Left renal pelvis (tissue), 4 donors: ENCODE measurements around the gene ITGBL1. TPM values are rescaled to one million over a fixed set of nuclear protein-coding genes. Genes with fewer than 3 reads are reported as not detected.

ENCODE experiments used
- DNase-seq, 4 donors: peaks; one replicate each; pipeline ENCODE4 v3.0.0-alpha.2; 2013; ENCODE audit warnings: low read depth in 4 of 4, low spot score in 3 of 4
- polyA plus RNA-seq, 4 donors: library from polyadenylated mRNA; unstranded; fragments of 120-200 nt; gene quantifications; one replicate each; pipeline ENCODE4 v1.2.1, GENCODE V29; 2013; ENCODE audit not compliant: insufficient read length in 4 of 4

The ITGBL1 gene
- polyA plus RNA-seq, 4 donors: 0.73 to 14.9 (median 1.4) TPM

DNA sequence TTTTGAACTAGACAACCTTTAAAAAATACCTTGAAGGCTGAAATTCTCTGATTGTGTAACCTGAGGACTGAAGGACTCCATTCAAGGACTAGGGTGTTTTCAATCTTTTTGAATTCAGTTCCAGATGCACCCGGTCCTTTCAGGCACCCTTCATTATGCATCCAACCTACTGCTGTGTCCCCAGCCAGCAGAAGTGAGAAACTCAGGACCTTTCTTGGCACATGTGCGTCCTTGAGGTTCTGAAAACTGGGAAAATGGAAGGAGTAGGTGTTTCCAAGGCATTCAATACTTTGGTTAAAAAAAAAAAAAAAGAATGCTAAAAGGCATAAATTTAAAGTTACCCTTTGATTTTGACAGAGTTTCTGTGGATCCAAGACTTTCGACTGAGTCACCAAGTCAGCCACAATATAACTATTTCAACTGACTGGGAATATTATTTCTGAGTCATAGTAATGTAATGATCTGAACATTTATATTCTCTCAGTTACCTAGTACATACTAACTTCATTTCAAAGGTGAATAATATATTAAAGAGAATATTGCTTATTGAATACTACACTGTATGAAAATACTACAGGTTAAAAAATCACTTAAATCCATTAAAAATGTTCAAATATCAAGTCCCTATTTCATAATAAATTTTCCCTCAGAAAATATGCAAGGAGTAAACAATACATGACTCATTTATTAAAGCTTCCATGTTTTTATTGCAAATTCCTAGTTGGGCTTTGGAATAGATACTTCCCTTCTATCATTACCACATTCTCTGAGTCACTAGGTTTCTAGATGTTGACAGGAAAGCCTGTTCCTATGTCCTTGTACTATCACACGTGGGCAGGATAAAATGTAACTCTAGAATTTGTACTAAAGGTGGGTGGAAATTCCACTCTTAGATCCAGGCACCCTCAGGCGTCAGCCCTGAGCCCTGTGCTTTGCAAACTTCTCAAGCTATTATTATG is 2.4 kb upstream of the ITGBL1 start:
- no peak for DNase-seq

DNA sequence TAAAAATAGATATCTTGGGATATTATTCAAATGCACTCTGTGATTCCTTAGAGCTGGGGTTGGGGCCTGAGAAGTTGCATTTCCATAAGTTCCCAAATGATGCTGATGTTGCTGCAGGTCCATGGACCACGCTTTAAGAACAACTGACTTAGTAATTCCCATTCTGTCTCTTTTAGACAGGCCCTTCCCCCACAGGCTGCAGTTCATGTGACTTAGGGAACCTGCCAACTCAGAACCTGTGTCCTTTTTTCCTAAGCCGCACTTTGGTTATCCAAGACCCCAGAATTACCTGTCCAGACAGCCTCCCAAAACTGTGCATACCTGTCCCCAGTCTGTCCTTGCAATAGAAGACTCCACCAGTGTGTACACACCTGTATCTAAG is 1.7 kb upstream of the ITGBL1 start:
- no peak for DNase-seq

DNA sequence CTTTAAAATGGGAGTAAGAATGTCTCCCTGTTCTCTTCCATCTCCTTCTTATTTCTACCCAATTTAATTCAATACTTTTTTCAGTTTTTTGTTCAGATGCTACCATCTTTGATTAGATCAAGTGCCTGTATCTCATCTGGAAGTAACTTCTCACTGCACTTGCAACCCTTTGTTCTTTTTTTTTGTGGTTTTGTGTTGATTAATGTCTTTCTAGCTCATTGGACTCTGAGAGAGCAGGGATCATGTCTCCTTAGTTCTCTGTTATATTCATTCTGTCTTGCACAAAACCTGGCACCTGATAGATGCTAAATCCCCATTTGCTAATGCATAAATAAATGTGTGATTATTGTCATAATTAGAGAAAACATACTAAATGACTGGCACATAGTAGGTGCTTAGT is 834 bp upstream of the ITGBL1 start:
- DNase-seq: no peak

DNA sequence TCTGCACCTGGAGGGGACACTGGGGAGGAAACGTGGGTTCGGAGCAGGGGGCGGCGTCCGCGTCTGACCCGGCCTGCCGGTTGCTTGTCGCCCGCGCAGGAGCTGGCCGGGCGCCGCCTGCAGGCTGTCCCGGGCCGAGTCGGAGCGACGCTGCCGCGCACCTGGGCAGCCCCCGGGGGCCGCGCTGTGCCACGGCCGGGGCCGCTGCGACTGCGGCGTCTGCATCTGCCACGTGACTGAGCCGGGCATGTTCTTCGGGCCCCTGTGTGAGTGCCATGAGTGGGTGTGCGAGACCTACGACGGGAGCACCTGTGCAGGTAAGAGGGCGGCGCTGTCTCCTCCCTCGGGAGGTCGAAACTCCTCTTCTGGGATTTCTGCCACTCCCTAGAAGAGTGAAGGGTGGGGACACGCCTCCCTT is 1.3 kb downstream of the ITGBL1 start:
- no peak for DNase-seq

DNA sequence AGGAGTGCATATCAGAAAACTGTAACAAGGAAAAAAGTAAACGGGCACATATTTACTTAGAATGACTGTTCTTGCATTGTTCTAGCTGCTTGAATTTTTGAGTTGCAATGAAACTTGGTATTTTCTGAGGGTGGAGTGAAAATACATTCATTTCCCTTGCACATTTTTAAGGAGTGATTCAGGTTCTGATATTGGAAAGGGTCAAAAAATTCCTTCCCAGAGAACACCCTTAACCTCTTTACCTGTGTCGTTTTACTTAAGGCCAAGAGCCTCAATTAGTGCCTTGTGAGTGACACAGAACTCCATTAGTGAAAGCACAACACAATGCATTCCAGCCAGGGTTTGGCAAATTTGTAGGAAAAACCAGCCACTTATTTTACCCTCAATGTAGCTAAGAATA is 2.3 kb downstream of the ITGBL1 start:
- DNase-seq: no peak

DNA sequence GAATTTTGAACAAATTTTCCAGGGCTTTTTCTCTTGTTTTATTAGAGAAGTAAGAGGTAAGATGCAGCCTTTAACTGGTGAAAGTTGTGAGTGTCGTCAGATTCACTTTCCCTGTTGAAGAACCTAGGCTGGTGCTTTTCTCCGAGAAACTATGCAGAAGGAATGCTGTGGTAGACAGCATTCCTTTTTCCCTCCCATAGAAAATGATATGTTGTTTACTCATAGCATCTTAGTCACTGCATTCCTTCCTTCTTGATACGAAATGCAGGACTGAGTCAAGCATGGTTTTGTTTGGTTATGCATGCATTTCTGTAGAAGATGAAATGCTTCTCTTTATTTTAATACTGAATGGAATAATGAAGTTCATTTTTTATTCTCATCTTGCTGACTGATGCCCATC is 3.4 kb downstream of the ITGBL1 start:
- DNase-seq: no peak

DNA sequence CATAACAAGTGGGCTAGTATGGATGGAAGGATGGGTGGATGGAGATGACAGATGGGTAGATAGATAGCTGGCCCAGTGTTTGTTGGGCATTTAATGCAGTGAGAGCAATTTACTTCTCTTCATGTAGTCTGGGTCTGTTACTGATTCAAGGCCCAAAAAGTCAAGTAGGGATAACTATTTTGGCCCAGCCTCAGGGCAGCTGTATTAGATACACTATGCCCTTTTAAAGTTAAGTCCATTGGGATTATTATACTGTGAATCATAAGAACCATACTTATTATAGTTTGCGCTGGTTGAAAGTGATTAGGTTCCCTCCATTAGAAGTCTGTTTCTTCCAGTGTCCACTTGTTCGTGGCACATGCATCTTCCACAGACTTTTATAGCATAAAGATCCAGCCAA is 4.7 kb downstream of the ITGBL1 start:
- no peak for DNase-seq

DNA sequence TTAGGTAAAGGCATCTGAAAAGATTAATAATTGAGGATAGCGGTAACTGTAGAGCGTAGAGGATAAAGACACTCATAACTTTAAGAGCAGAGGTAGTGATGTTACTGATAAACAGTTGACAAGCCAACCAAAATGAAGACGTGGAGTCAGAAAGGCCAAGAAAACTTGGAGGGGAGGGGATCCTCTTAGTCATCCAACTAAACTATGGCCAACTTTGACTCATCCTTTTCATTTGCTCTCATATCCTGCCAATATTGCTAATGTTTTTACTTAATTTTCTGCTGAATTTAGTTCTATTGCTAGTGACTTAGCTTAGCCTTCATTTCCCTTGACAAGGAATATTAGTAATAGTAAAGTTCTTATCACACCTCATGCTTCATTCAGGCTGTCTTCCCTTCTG is 13.4 kb downstream of the ITGBL1 start:
- DNase-seq: no peak

DNA sequence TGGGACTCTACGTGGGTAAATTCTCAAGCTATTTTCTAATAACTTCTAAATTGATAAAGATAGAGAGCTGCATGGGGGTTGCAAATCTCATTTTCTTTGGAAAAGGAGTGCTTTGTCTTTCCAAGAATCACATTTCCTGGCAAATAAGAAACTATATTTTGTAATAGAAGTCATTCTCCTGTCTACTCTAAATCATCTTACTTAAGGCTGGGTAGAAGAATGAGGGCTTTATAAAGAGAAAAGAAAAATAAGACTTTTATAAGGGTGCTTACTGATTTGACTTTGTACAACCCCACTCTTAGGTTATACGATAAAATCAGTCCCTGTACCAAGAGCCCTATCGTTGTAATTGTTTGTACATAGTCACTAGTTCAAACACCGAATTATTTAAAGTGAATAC is 14.9 kb downstream of the ITGBL1 start:
- no peak for DNase-seq

DNA sequence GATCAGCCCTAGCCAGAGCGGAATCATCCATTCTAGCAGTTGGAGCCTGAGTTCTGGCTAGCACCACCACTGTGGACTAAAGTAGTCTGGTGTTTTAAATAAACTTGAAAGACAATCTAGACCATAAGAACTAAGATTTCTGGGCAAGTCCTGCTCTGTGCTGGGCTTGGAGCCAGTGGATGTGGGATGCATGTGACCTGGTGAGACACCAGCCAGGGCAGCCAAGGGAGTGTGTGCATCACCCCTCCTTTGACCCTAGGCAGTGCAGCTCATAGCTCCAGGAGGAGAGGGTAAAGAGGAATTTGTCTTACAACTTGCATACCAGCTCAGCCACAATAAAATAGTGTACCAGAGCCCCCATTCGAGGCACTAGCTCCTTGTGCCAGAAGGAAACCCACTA is 21.0 kb downstream of the ITGBL1 start:
- no peak for DNase-seq

DNA sequence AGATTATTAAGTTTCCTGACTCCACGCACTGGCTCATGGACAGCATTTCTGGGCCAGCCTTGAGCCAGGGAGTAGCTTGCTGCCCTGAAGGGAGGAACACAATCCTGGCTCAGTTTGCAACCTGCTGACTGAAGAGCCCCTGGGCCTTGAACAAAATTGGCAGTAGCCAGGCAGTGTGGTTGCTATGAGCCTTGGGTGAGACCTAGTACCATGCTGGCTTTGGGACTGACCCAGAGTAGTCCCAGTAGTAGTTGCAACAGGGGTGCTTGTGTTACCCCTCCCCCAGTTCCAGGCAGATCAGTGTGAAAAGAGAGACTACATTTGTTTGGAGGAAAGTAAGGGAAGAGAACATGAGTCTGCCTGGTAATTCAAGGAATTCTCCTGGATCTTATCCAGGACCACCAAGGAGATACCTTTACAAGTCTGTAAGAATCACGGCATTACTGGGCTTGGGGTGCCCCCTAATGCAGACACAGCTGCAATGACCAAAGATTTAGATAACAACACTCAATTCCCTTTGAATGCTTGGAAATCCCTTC is 22.0 kb downstream of the ITGBL1 start:
- peak in 1 of 4 donors; percentile 33 for DNase-seq

DNA sequence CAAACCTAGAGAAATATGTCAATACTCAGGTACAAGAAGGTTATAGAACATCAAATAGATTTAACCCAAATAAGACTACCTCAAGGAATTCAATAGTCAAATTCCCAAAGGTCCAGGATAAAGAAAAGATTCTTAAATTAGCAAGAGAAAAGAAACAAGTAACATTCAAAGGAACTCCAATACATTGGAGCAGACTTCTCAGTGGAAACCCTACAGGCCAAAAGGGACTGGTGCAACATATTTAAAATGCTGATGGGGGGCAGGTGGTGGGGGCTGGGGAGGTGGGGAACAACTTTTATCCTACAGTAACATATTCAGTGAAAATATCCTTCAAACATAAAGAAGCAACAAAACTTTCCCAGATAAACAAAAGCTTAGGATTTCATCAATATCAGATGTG is 23.1 kb downstream of the ITGBL1 start:
- no peak for DNase-seq

DNA sequence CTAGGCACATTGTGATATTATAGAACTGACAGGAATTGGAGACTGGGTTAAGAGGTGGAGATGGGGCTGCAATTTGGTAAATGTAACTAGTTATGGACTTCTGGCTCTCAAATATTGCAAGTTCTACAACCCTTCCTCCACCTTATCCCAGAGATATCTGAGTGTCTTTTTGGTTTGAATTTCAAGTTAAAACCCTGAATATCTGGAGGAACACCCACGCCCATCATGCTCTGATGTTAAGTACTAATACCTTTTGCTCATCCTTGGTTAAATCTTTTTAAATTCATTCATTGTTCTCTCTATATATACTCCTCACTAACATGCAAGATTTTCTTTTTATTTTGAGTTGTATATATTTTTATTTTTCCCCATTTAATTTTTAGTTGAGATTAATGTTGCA is 28.9 kb downstream of the ITGBL1 start:
- no peak for DNase-seq

DNA sequence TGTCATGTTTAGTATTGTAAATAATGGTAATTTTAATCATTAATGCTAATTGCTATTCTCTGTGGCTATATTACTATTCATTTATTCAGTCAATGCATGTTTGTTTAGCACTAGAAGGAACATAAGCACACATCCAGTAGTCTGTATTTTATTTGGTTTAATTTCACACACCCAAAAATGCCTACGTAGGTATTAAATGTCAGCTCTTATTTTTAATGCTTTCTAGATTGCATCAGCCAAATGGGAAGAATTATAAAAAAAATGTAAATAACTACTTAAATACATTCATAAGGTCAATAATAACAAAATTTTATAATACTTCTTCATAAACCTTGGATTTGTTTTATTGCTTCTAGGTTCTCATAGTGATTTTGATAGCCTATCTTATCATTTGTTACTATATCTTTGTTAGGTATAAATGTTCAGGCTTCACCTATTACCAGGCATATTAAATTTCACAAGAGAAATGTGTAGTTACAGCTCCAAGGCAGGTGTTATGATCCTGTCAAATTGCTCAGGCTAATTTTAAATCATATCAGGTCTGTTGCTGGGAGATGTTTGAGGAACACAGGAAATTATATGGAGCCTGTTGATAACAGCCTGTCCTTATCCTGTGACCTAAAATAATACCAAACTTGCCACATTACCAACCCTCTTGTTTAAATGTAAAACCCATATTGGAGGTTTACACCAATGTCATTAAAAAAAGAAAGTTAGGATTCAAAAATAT is 34.4 kb downstream of the ITGBL1 start:
- DNase-seq: no peak

DNA sequence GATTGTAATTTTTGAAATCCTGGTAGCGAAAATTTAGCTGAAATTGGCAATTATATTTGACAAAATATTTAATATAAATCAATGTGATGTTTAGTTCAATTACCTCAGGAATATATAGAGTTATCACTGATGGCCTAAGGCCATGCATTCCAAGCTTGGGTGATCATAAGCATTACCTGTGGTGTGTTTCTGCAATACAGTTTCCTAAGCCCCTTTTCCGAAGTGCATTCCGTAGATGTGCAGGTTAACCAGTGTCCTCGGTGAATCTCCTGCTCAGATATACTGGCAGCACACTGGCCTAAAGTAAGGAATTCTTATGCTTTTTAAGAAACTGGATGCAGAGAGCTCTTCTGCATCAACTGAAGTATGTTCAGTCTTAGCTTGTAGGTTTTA is 35.0 kb downstream of the ITGBL1 start:
- DNase-seq: no peak

DNA sequence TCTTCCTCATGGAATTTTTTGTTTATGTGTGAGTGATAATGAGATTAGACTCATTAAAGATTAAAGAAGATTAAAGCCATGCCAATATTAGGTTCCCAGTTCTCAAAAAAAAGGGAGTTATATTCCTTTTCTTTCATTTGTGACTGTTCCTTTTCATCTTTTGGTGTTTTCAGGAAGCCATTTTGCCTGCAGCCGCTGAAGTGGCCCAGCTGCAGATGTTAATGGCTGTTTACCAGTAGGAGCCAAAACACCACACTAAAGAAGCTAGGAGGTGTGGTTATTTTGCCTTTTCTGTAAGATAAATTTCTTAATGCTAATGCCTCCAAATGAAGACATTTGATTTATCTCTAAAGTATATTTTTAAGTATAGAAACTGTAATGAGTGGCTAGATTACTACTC is 36.3 kb downstream of the ITGBL1 start:
- no peak for DNase-seq

DNA sequence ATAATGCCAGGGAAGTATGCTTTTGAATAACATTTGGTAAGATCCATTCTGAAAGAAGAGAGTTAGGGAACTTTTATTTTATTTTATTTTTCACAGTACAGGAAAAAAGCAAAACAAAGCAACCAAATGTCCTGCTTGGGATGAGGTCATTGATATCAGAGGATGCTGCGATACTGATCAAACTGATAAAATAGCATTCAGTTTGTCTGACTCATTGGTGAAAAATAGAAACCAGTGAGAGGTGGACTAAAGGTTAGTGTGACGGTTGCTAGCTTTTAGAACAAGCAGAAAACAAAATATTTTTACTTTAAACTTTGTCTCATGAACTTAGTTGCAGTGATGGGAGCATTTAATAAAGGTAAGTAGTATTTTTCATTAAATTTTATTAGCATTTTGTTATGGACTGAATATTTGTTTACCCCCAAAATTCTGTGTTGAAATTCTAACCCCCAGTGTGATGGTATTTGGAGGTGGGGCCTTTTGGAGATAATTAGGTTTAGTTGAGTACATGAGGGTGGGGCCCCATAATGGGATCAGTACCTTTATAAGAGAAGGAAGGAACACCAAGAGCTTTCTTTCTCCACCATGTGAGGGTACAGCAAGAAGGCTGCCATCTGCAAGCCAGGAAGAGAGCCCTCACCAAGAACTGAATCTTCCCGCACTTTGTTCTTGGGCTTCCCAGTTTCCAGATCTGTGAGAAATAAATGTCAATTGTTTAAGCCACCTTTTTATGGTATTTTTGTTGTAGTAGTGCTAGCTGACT is 37.3 kb downstream of the ITGBL1 start:
- DNase-seq: no peak

DNA sequence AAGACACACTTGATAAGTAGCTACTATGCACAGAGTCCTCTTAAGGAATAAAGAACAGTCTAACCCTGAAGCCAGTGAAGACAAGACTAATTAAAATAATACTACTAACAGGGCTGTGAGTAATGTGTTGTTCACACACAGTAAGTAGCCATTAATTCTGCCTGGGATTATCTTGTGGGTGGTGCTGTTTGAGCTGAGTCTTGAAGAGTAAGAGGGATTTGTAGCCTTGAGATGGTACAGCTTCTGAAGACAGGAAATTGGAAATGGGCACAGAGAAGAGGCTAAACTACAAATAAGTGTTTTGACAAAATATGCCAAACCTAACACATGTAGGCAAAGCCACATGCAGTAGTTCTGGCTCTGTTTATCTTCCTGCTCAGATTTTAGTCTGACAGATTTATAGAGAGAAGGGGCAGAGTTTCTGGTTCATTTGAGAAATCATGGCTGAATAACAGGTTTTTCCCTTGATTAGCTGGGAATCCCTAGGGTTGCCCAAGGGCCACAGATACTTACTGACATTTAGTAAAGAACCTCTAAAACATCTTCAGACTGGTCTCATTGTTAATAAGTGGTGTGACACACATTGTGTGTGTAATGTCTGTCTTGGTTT is 38.0 kb downstream of the ITGBL1 start:
- no peak for DNase-seq

DNA sequence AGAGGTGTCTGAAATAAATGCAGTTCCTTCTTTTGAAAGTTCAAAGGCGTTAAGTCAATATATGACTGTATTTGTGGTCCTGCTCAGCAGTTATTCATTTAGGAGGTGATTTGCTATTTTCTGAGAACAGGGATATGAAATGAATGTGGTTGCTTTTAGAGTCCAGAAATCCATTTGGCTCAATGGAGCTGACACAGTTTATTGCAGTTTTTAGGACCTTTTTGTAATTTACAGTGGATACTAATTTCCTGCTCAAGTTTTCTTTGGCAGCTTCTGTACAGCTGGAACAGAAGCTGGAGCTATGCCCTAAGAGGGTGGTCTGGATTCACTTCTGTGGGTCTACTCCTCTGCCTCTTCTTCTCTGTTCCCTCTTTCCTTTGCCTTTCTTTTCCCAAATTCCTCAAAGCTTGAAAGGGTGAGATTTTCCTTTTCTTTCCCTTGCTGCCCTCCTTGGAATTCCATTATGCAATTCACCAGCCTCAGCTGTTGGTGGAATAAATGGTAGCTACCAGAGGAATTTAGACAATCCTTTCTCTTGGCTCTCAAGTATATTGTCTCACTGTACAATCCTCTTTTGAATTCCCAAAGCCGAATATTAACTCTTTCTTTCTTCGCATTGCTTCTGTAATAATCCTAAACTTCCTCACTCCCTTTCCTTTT is 39.9 kb downstream of the ITGBL1 start:
- DNase-seq: peak in 2 of 4 donors; percentile 5 to 7

DNA sequence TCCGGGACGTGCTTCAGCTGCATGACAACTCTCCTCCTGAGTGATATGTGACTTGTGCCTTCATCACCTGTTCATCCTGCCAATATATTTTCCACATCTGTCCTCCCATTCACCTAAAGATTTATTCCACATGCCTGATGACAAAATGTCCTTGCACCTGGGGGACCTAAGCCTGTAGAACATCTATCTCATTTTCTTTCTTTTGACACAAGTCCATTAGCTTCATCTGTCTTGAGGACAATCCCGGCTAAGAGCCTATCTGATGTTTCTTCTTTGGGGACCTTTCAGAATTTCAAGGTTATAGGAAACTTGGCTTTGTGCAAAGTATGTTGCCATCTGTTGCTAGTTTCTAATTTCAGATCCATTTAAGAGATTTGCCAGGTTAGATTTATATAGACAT is 41.1 kb downstream of the ITGBL1 start:
- DNase-seq: no peak
